IMR-90 (cell line): ENCODE data around the gene ADAMTSL1. TPM values are rescaled to one million over a fixed set of nuclear protein-coding genes. Genes with fewer than 3 reads are reported as not detected.

Source experiments
- ATAC-seq: fragments of 200-7000 bp; cut with Tn5 transposase; 2 replicates; pipeline ENCODE4 v1.9.1; 2020; ENCODE audit warnings: low read depth, mild to moderate bottlenecking, moderate library complexity
- BruUV-seq: library from RNA; stranded (reverse); fragments of 400-500 nt; replicated peaks from 2 replicates; lab custom pipeline; 2021; lab: Mats Ljungman, UMichigan
- CTCF ChIA-PET: fragments of 300-600 bp; formaldehyde crosslinking; extraction: SDS; loops from one replicate; lab custom pipeline; 2021; ENCODE audit warnings: antibody characterized with exemption; lab: Yijun Ruan, JAX
- POLR2A ChIA-PET: fragments of 300-600 bp; sonication (Branson Sonifier 250); formaldehyde crosslinking; loops from one replicate; lab custom pipeline; 2022; ENCODE audit warnings: antibody characterized with exemption; ENCODE audit not compliant: unreplicated experiment; lab: Charles Lee
- DNase-seq: peaks from one replicate; pipeline ENCODE4 v3.0.0; 2013
- H2AFZ ChIP-seq: replicated peaks from 2 replicates; pipeline ENCODE3; 2013; ENCODE audit warnings: low read length, mild to moderate bottlenecking; ENCODE audit not compliant: poor library complexity
- H2AK5ac ChIP-seq: 2 replicates; pipeline ENCODE4 v1.6.1; 2013; ENCODE audit warnings: low read depth, low read length, inconsistent platforms
- H2AK9ac ChIP-seq: replicated peaks from 2 replicates; pipeline ENCODE3; 2013; ENCODE audit warnings: mild to moderate bottlenecking, low read depth, low read length, moderate library complexity; ENCODE audit not compliant: poor library complexity
- H2BK120ac ChIP-seq: 2 replicates; pipeline ENCODE4 v1.6.1; 2013; ENCODE audit warnings: low read depth, low read length, inconsistent platforms
- H2BK15ac ChIP-seq: 3 replicates; pipeline ENCODE4 v1.6.1; 2013; ENCODE audit warnings: low read depth, low read length, inconsistent platforms
- H2BK20ac ChIP-seq: 2 replicates; pipeline ENCODE4 v1.6.1; 2013; ENCODE audit warnings: low read depth, mild to moderate bottlenecking, inconsistent platforms, low read length, moderate library complexity
- H2BK5ac ChIP-seq: 2 replicates; pipeline ENCODE4 v1.6.1; 2013; ENCODE audit warnings: mild to moderate bottlenecking, low read depth, low read length, inconsistent platforms; ENCODE audit not compliant: poor library complexity, severe bottlenecking
- H3K14ac ChIP-seq: replicated peaks from 2 replicates; pipeline ENCODE4 v1.6.1; 2013; ENCODE audit warnings: low read depth, low read length, inconsistent platforms
- H3K18ac ChIP-seq: 2 replicates; pipeline ENCODE4 v1.6.1; 2013; ENCODE audit warnings: low read depth, low read length, control low read depth
- H3K23ac ChIP-seq: 2 replicates; pipeline ENCODE4 v1.6.1; 2013; ENCODE audit warnings: low read depth, low read length, inconsistent platforms
- H3K27ac ChIP-seq: 2 replicates; pipeline ENCODE4 v1.5.1; 2013; ENCODE audit warnings: mild to moderate bottlenecking, control low read depth, low read length; ENCODE audit not compliant: insufficient read depth
- H3K27me3 ChIP-seq: 2 replicates; pipeline ENCODE4 v1.6.1; 2013; ENCODE audit warnings: low read length; ENCODE audit not compliant: control insufficient read depth, insufficient read depth
- H3K36me3 ChIP-seq: 2 replicates; pipeline ENCODE4 v1.6.1; 2013; ENCODE audit warnings: low read length, mixed read lengths; ENCODE audit not compliant: control insufficient read depth, insufficient read depth
- H3K4ac ChIP-seq: 2 replicates; pipeline ENCODE4 v1.6.1; 2013; ENCODE audit warnings: low read depth, low read length, inconsistent platforms
- H3K4me1 ChIP-seq: 2 replicates; pipeline ENCODE4 v1.6.1; 2013; ENCODE audit warnings: low read length, mixed read lengths; ENCODE audit not compliant: control insufficient read depth, insufficient read depth
- H3K4me2 ChIP-seq: 2 replicates; pipeline ENCODE4 v1.6.1; 2013; ENCODE audit warnings: low read depth, mild to moderate bottlenecking, control low read depth, low read length, moderate library complexity
- H3K4me3 ChIP-seq: 2 replicates; pipeline ENCODE4 v1.5.1; 2013; ENCODE audit warnings: low read depth, mild to moderate bottlenecking, control low read depth, low read length, moderate library complexity; ENCODE audit not compliant: insufficient read depth
- H3K56ac ChIP-seq: 2 replicates; pipeline ENCODE4 v1.6.1; 2013; ENCODE audit warnings: low read length, inconsistent platforms; ENCODE audit not compliant: insufficient read depth; ENCODE audit errors: extremely low read depth
- H3K79me1 ChIP-seq, 2 experiments: 2 replicates each; pipeline ENCODE4 v1.6.1; 2013; ENCODE audit warnings: low read length in 2 of 2, inconsistent platforms in 1 of 2, low read depth in 1 of 2
- H3K9ac ChIP-seq: 2 replicates; pipeline ENCODE4 v1.6.1; 2013; ENCODE audit warnings: low read depth, low read length, control low read depth
- H3K9me1 ChIP-seq: 2 replicates; pipeline ENCODE4 v1.6.1; 2013; ENCODE audit warnings: low read length, inconsistent platforms; ENCODE audit not compliant: insufficient read depth
- H3K9me3 ChIP-seq: 2 replicates; pipeline ENCODE4 v1.6.1; 2013; ENCODE audit warnings: low read length; ENCODE audit not compliant: control insufficient read depth, insufficient read depth
- H4K20me1 ChIP-seq: 2 replicates; pipeline ENCODE4 v1.6.1; 2013; ENCODE audit warnings: low read length, inconsistent platforms; ENCODE audit not compliant: insufficient read depth
- H4K5ac ChIP-seq: 2 replicates; pipeline ENCODE4 v1.6.1; 2013; ENCODE audit warnings: mild to moderate bottlenecking, low read depth, low read length, control low read depth
- H4K8ac ChIP-seq, 2 experiments: 2 replicates each; pipeline ENCODE4 v1.6.1; 2013; ENCODE audit warnings: low read depth in 2 of 2, low read length in 2 of 2, control low read depth in 1 of 2, inconsistent platforms in 1 of 2
- H4K91ac ChIP-seq: 2 replicates; pipeline ENCODE4 v1.6.1; 2013; ENCODE audit warnings: low read depth, low read length, inconsistent platforms; ENCODE audit not compliant: insufficient read depth
- BHLHE40 ChIP-seq: fragments of 150-350 bp; IDR thresholded peaks from 2 replicates; pipeline ENCODE4 v1.6.1; 2016; ENCODE audit warnings: mild to moderate bottlenecking, low read depth, low read length
- CEBPB ChIP-seq: IDR thresholded peaks from 2 replicates; pipeline ENCODE4 v1.6.1; 2012; ENCODE audit warnings: low read depth, low read length, improper control_type of control experiment
- CTCF ChIP-seq: conservative IDR thresholded peaks from 2 replicates; pipeline ENCODE4 v1.5.1; 2012; ENCODE audit warnings: mild to moderate bottlenecking, low read depth, low read length, improper control_type of control experiment
- ELK1 ChIP-seq: fragments of 150-350 bp; IDR thresholded peaks from 2 replicates; pipeline ENCODE4 v1.6.1; 2016; ENCODE audit warnings: low read depth, mild to moderate bottlenecking, low read length, moderate library complexity, borderline replicate concordance
- MAFK ChIP-seq: IDR thresholded peaks from 2 replicates; pipeline ENCODE4 v1.6.1; 2012; ENCODE audit warnings: low read depth, low read length, improper control_type of control experiment
- MXI1 ChIP-seq: IDR thresholded peaks from 2 replicates; pipeline ENCODE4 v1.6.1; 2012; ENCODE audit warnings: low read depth, mild to moderate bottlenecking, low read length, moderate library complexity, borderline replicate concordance
- POLR2A ChIP-seq: IDR thresholded peaks from 2 replicates; pipeline ENCODE4 v1.6.1; 2012; ENCODE audit warnings: mild to moderate bottlenecking, low read depth, low read length
- RAD21 ChIP-seq: IDR thresholded peaks from 2 replicates; pipeline ENCODE4 v1.6.1; 2012; ENCODE audit warnings: low read length, improper control_type of control experiment
- RFX5 ChIP-seq: IDR thresholded peaks from 2 replicates; pipeline ENCODE4 v1.8.0; 2012; ENCODE audit warnings: low read depth, mild to moderate bottlenecking, low read length, moderate library complexity
- SMC3 ChIP-seq: fragments of 150-350 bp; IDR thresholded peaks from 2 replicates; pipeline ENCODE4 v1.6.1; 2016; ENCODE audit warnings: low read depth, mild to moderate bottlenecking, antibody characterized with exemption, low read length, moderate library complexity
- USF2 ChIP-seq: fragments of 150-350 bp; IDR thresholded peaks from 2 replicates; pipeline ENCODE4 v1.6.1; 2017; ENCODE audit warnings: mild to moderate bottlenecking, antibody characterized with exemption, low read length, low read depth
- WGBS, 2 experiments: methylation state at CpG; one replicate each; pipeline versions ENCODE4 v1.1.5 to v1.1.7; 2013; ENCODE audit warnings: missing lambda C conversion rate in 2 of 2; ENCODE audit not compliant: insufficient read length in 1 of 2; ENCODE audit errors: extremely low coverage in 2 of 2; 5-methylcytosine and 5-hydroxymethylcytosine counted together
- dilution Hi-C: fragments of 300-500 bp; cut with HindIII; formaldehyde crosslinking; loops from one replicate; pipeline ENCODE4 v1.14.3; 2018; ENCODE audit warnings: low sequenced_read_pairs; ENCODE audit not compliant: unreplicated experiment
- in situ Hi-C: fragments of 300-500 bp; cut with MboI; formaldehyde crosslinking; loops from 3 replicates; pipeline ENCODE4 v1.14.3; 2019; ENCODE audit warnings: low sequenced_read_pairs, inconsistent platforms, mixed read lengths
- intact Hi-C: fragments of 100-400 bp; cut with micrococcal nuclease; formaldehyde crosslinking; loops from 2 replicates; pipeline ENCODE4 v1.10.0; 2022
- polyA plus RNA-seq, 3 experiments: library from polyadenylated mRNA; depleted of rRNA; stranded (reverse); fragments of >200 nt; gene quantifications; 2 replicates each; pipeline ENCODE4 v1.2.3, GENCODE V29; 2012; ENCODE audit warnings: low replicate concordance in 1 of 3
- total RNA-seq: library from RNA; depleted of rRNA; stranded (reverse); fragments of >200 nt; gene quantifications from 2 replicates; pipeline ENCODE4 v1.2.3, GENCODE V29; 2012

Gene ADAMTSL1
- total and polyA plus RNA-seq, 2 of the 4 experiments (the other 2 are of a cell fraction): 38.2 to 62.2 TPM

GRCh38 chr9:18622186-18622836 is 148.4 kb downstream of the ADAMTSL1 start (continued):
- no peak for TF ChIP-seq POLR2A

GRCh38 chr9:18623221-18624079 is 149.5 kb downstream of the ADAMTSL1 start:
- CTCF ChIA-PET: interaction anchor here (1.2 kb wide), 1 partner anchor 10 kb away, joined by 3 read pairs; no protein-coding TSS in a partner anchor
- TF ChIP-seq ELK1: no peak
- TF ChIP-seq RFX5: no peak
- TF ChIP-seq SMC3: no peak
- TF ChIP-seq RAD21: no peak
- no peak for TF ChIP-seq CTCF
- TF ChIP-seq MAFK: no peak
- TF ChIP-seq POLR2A: no peak
- no peak for TF ChIP-seq BHLHE40
- TF ChIP-seq MXI1: no peak
- TF ChIP-seq CEBPB: no peak
- no peak for TF ChIP-seq USF2

More at GRCh38 chr9:18623221-18624079, 149.5 kb downstream of the ADAMTSL1 start:
- intact Hi-C loops (no loop called here), dilution Hi-C loops (no loop called here), in situ Hi-C loops (no loop called here)
- no peaks in the 10 kb centered on the region for H3K79me1 ChIP-seq
- no peak overlapping the region for H3K9ac ChIP-seq
- H3K4me3 ChIP-seq: no peak overlapping the region
- no peak overlapping the region for H3K23ac ChIP-seq
- H2BK5ac ChIP-seq: no peak overlapping the region
- no peak overlapping the region for H2AK9ac ChIP-seq
- H3K27ac ChIP-seq: no peak overlapping the region
- no peaks in the 10 kb centered on the region; the same call in 1 of the 2 replicates for H3K27me3 ChIP-seq
- H3K9me1 ChIP-seq: peaks cover 6% of the 10 kb centered on the region; the same call in 1 of the 2 replicates
- H4K8ac ChIP-seq: no peak overlapping the region
- H4K20me1 ChIP-seq: no peaks in the 10 kb centered on the region
- no peak overlapping the region for H4K91ac ChIP-seq
- H2AK5ac ChIP-seq: no peak overlapping the region
- H3K4me1 ChIP-seq: no peaks in the 10 kb centered on the region; the same call in none of the 2 replicates
- H4K5ac ChIP-seq: no peak overlapping the region
- H3K4ac ChIP-seq: no peak overlapping the region
- no peak overlapping the region for H2BK20ac ChIP-seq
- DNase-seq (no peak), ATAC-seq (no peak)
- H2BK15ac ChIP-seq: no peak overlapping the region
- BruUV-seq: no TSS peak
- H3K9me3 ChIP-seq: no peaks in the 10 kb centered on the region
- H3K4me2 ChIP-seq: no peak overlapping the region
- no peak overlapping the region for H2BK120ac ChIP-seq
- no peak overlapping the region for H3K14ac ChIP-seq
- POLR2A ChIA-PET: interaction anchor here (0.6 kb wide), 1 partner anchor 320 kb away, joined by 3 read pairs; no protein-coding TSS in a partner anchor
- H3K18ac ChIP-seq: no peak overlapping the region
- H2AFZ ChIP-seq: no peak overlapping the region
- no peak overlapping the region for H3K56ac ChIP-seq
- H3K36me3 ChIP-seq: no peaks in the 10 kb centered on the region
- 0% methylated on average over 1 of the region's 4 CpGs; no CpG with 5 or more reads in 1 of the 2 experiments for WGBS, 2 experiments
